ENCODE results near the gene TBPL2. TPM values are rescaled to one million over a fixed set of nuclear protein-coding genes. Genes with fewer than 3 reads are reported as not detected.
A peak's percentile ranks its signal among the peaks of the same experiment; 100 is the strongest.

The TBPL2 gene
- total RNA-seq, 1 donor from 2014 or later = not detected

GRCh38 chr14:55374771-55375170 lies 65.6 kb downstream of the TBPL2 start:
- Mint-ChIP-seq H3K4me3 (ENCODE audit: unreplicated experiment) (no peak overlapping the region), H3K9me3 (ENCODE audit: low read depth) (no peaks in the 10 kb centered on the region), H3K36me3 (ENCODE audit: low read depth) (peaks cover 16% of the 10 kb centered on the region), H3K4me1 (ENCODE audit: low read depth) (peaks cover 3% of the 10 kb centered on the region), H3K27me3 (ENCODE audit: low read depth) (no peaks in the 10 kb centered on the region), H3K27ac (ENCODE audit: unreplicated experiment) (no peak overlapping the region)
- DNase-seq (ENCODE audit: low spot score) = no peak
- TF ChIP-seq CTCF (IDR thresholded peaks at IDR 0.05) = no peak

- Mint-ChIP-seq H3K4me1 (ENCODE audit: low read depth) (peaks cover 8% of the 10 kb centered on the region), H3K4me3 (ENCODE audit: unreplicated experiment) (no peak overlapping the region), H3K27ac (ENCODE audit: unreplicated experiment) (no peak overlapping the region), H3K9me3 (ENCODE audit: low read depth) (no peaks in the 10 kb centered on the region), H3K36me3 (ENCODE audit: low read depth) (peaks cover 22% of the 10 kb centered on the region), H3K27me3 (ENCODE audit: low read depth) (no peaks in the 10 kb centered on the region)
- no peak for TF ChIP-seq CTCF (IDR thresholded peaks at IDR 0.05)
- DNase-seq (ENCODE audit: low spot score) = no peak
Measured at GRCh38 chr14:55373784-55374705, 66.4 kb downstream of the TBPL2 start.

- DNase-seq (ENCODE audit: low spot score) = no peak
- H3K36me3 Mint-ChIP-seq (ENCODE audit: low read depth) = peaks cover 22% of the 10 kb centered on the region
- no peaks in the 10 kb centered on the region for H3K9me3 Mint-ChIP-seq (ENCODE audit: low read depth)
Measured at GRCh38 chr14:55372825-55373224, 67.6 kb downstream of the TBPL2 start.

GRCh38 chr14:55372423-55372822 lies 68.0 kb downstream of the TBPL2 start:
- Mint-ChIP-seq H3K36me3 (ENCODE audit: low read depth) (peaks cover 25% of the 10 kb centered on the region), H3K27ac (ENCODE audit: unreplicated experiment) (peak overlapping the region; percentile 18), H3K4me1 (ENCODE audit: low read depth) (peaks cover 15% of the 10 kb centered on the region), H3K27me3 (ENCODE audit: low read depth) (no peaks in the 10 kb centered on the region), H3K4me3 (ENCODE audit: unreplicated experiment) (no peak overlapping the region), H3K9me3 (ENCODE audit: low read depth) (no peaks in the 10 kb centered on the region)
- no peak for TF ChIP-seq CTCF (IDR thresholded peaks at IDR 0.05)
- no peak for DNase-seq (ENCODE audit: low spot score)

More at GRCh38 chr14:55372825-55373224, 67.6 kb downstream of the TBPL2 start:
- Mint-ChIP-seq H3K4me1 (ENCODE audit: low read depth) (peaks cover 15% of the 10 kb centered on the region), H3K4me3 (ENCODE audit: unreplicated experiment) (no peak overlapping the region), H3K27ac (ENCODE audit: unreplicated experiment) (no peak overlapping the region), H3K27me3 (ENCODE audit: low read depth) (no peaks in the 10 kb centered on the region)
- TF ChIP-seq CTCF (IDR thresholded peaks at IDR 0.05) = no peak

DNA sequence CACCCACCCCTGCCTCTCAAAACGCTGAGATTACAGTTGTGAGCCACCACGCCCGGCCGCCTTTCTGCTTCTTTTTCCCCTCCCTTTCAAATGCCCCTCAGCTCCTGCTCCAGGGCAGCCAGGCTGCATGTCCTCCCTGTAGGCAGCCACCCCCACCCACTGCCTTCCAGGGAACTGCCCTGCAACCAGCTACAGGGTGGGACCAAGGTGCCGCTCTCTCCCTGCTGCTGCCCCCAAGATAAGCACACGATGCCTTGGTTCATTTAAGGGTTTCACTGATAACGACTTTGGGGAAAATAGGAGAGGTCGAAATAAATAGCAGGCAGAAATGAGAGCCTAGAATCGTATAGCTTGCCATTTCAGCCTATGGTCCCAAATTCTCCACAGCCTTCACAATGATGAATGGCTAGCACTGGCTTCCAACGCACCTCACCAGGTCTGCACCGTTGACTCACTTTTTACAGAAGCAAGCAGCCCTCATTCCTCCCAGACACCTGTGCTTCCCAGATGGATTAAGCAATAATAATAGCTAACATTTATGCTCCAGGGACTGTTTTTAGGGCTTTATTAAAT lies 69.4 kb downstream of the TBPL2 start:
- no peaks in the 10 kb centered on the region for H3K27me3 Mint-ChIP-seq (ENCODE audit: low read depth)
- no peak for DNase-seq (ENCODE audit: low spot score)
- no peak overlapping the region for H3K27ac Mint-ChIP-seq (ENCODE audit: unreplicated experiment)
- H3K4me3 Mint-ChIP-seq (ENCODE audit: unreplicated experiment) = no peak overlapping the region
- TF ChIP-seq CTCF (IDR thresholded peaks at IDR 0.05) = no peak
- H3K36me3 Mint-ChIP-seq (ENCODE audit: low read depth) = peaks cover 15% of the 10 kb centered on the region
- H3K9me3 Mint-ChIP-seq (ENCODE audit: low read depth) = no peaks in the 10 kb centered on the region
- H3K4me1 Mint-ChIP-seq (ENCODE audit: low read depth) = peaks cover 21% of the 10 kb centered on the region
